HG03045 (cell line): Measurements from ENCODE around the gene CDK5R2.

Experiments
- ATAC-seq: cut with Tn5 transposase; IDR thresholded peaks from one replicate; pipeline ENCODE4 v1.9.1; 2021; ENCODE audit warnings: mild to moderate bottlenecking, moderate library complexity; ENCODE audit not compliant: unreplicated experiment

CDK5R2 gene

GRCh38 chr2:219001577-219002394 lies 42.3 kb downstream of the CDK5R2 start:
- no peak for ATAC-seq

DNA sequence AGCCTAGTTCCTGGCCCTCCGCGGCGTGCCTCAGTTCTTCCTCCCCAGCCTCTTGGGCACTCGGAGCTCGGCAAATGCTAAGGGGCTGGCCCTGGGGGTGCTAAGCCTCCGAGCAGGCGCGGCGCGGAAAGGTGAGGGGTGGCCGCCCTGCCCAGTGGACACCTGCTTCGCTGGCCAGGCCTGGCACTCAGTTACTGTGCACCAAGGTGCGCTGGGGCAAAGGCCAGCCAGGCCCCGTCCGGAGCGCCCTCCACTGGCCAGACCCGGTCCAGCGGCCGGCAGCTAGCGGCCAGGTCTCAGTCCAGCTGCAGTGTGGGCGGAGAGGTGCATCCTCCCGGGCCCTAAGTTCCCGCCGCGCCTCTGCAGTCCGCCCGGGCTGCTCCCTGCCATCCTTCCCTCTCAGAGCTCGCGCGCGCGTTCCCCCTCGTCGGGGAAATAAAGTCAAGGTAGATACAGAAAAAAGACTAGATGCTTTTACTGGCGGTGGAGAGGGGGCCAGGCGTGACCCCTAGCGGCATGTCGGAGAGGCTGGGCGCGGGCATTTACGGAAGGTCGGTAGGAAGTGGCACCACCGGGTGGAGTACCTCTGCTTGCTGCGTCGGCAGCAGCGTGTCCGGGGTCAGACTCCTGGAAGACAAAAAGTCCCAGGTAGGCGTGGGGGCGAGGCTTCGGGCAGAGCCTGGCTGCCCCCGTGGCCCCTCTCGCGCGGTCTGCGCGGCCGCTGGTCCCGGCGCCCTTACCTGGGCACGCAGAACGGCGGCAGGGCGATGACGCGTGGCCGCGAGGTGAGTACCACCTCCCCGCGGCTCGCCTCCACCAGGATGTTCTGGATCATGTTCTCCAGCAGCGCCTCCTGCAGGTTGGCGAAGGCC lies 43.2 kb downstream of the CDK5R2 start:
- ATAC-seq: no peak

- no peak for ATAC-seq
Measured at GRCh38 chr2:219003267-219003634, 43.8 kb downstream of the CDK5R2 start.

DNA sequence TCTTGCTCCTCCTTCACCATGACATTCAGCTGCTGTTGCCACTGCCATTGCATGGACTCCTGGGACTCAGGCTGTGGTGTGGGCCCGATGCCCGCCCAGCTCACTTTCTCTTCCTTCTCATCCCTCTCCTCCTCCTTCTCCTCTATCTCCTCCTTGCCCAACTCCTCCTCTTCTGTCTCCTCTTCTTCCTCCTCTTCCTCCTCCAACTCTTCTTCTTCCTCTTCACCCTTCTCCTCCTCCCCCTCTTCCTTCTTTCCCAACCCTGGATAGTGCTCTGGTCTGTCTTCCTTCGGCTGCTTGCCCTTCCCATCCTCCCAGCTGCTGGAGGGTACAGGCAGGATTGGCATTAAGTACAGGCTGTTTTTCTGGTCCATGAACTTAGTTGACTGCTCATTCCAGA lies 44.5 kb downstream of the CDK5R2 start:
- no peak for ATAC-seq

DNA sequence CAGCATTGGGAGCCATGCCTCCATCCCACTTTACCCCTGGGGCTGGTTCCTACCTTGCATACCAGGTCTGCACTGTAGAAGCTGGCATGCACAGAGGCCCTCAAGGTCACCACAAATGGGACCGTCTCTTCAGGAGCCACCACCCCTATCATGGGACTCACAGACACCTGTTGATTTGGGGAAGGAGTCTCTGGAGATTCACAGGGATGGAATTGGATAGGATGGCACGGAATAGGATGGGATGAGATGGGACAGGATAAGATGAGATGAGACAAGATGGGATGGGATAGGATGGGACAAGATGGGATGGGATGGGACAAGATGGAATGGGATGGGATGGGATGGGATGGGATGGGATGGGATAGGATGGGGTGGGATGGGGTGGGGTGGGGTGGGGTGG lies 49.8 kb downstream of the CDK5R2 start:
- ATAC-seq: no peak

GRCh38 chr2:219010162-219010756 lies 50.8 kb downstream of the CDK5R2 start:
- no peak for ATAC-seq

DNA sequence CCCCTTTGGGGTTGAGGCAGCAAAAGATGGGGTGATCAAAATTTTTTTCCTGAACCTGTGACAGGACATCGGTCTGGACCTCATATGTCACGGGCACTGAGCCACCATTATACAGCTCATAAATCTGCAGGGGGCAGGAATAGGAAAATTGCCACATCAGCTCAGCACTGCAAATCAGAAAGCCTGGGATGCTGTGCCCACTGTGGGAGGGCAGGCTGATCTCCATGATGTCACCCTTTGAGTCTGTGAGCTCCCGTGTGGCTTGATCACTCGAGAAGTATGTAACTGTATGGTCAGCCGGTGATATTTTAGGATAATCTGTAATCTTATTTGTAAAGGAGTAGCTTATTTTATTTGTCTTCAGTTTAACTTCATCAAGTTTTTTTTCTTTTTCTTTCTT lies 51.4 kb downstream of the CDK5R2 start:
- no peak for ATAC-seq
